CD4-positive, alpha-beta memory T cell (primary cell): Measurements from ENCODE around the gene MLF2. TPM values are rescaled to one million over a fixed set of nuclear protein-coding genes. Genes with fewer than 3 reads are reported as not detected.

Source experiments
- CTCF ChIA-PET: fragments of 350-600 bp; sonication (Branson Sonifier 250); formaldehyde crosslinking; loops from one replicate; lab custom pipeline; 2021; ENCODE audit warnings: inconsistent platforms; ENCODE audit not compliant: partially characterized antibody; lab: Charles Lee
- POLR2A ChIA-PET: fragments of 350-600 bp; sonication (Branson Sonifier 250); formaldehyde crosslinking; loops from one replicate; lab custom pipeline; 2021; ENCODE audit not compliant: partially characterized antibody; lab: Charles Lee
- DNase-seq, 5 donors: peaks; one replicate each; pipeline versions ENCODE4 v3.0.0 to v3.0.0-alpha.2; 2020 to 2022; ENCODE audit warnings: mixed read lengths in 1 of 5
- H3K27ac ChIP-seq: one replicate; pipeline ENCODE4 v1.7.0; 2013; ENCODE audit warnings: low read depth, low read length
- H3K27me3 ChIP-seq: 2 replicates; pipeline ENCODE4 v1.7.0; 2013; ENCODE audit warnings: mild to moderate bottlenecking, low read length, moderate library complexity; ENCODE audit not compliant: insufficient read depth
- H3K36me3 ChIP-seq: 2 replicates; pipeline ENCODE4 v1.7.0; 2013; ENCODE audit warnings: mild to moderate bottlenecking, low read length, moderate library complexity; ENCODE audit not compliant: insufficient read depth
- H3K4me1 ChIP-seq: 2 replicates; pipeline ENCODE4 v1.7.0; 2013; ENCODE audit warnings: mild to moderate bottlenecking, low read length, moderate library complexity; ENCODE audit not compliant: insufficient read depth
- H3K4me3 ChIP-seq, 2 donors: one replicate each; pipeline ENCODE4 v1.7.0; 2013; ENCODE audit warnings: low read length in 2 of 2, mild to moderate bottlenecking in 1 of 2
- H3K9me3 ChIP-seq, 2 donors: one replicate each; pipeline ENCODE4 v1.7.0; 2013; ENCODE audit warnings: low read length in 2 of 2, control low read depth in 1 of 2; ENCODE audit not compliant: control insufficient read depth in 1 of 2
- H3K27ac Mint-ChIP-seq, 7 donors: one replicate each; pipeline ENCODE4 v1.8.0; 2020 to 2021; ENCODE audit warnings: mixed read lengths in 7 of 7, mild to moderate bottlenecking in 6 of 7, inconsistent platforms in 3 of 7, moderate library complexity in 3 of 7
- H3K27me3 Mint-ChIP-seq, 2 donors: one replicate each; pipeline ENCODE4 v1.8.0; 2020 to 2021; ENCODE audit warnings: mixed read lengths in 2 of 2
- H3K36me3 Mint-ChIP-seq, 2 donors: one replicate each; pipeline ENCODE4 v1.8.0; 2020 to 2021; ENCODE audit warnings: mixed read lengths in 2 of 2, inconsistent platforms in 1 of 2, mild to moderate bottlenecking in 1 of 2
- H3K4me1 Mint-ChIP-seq, 4 donors: one replicate each; pipeline ENCODE4 v1.8.0; 2020 to 2021; ENCODE audit warnings: mixed read lengths in 4 of 4, mild to moderate bottlenecking in 1 of 4
- H3K4me3 Mint-ChIP-seq, 8 donors: one replicate each; pipeline ENCODE4 v1.8.0; 2020 to 2021; ENCODE audit warnings: mixed read lengths in 8 of 8, mild to moderate bottlenecking in 7 of 8, moderate library complexity in 6 of 8, inconsistent platforms in 3 of 8
- H3K9me3 Mint-ChIP-seq, 8 donors: one replicate each; pipeline ENCODE4 v1.8.0; 2020 to 2021; ENCODE audit warnings: mixed read lengths in 8 of 8, mild to moderate bottlenecking in 5 of 8, inconsistent platforms in 3 of 8, moderate library complexity in 1 of 8
- intact Hi-C: fragments of 100-400 bp; cut with micrococcal nuclease; formaldehyde crosslinking; loops from one replicate; pipeline ENCODE4 v1.15.1; 2023
- polyA plus RNA-seq, 2 donors: library from polyadenylated mRNA; unstranded; fragments of 300-500 nt; fragmentation: Illumina TruSeq; gene quantifications; one replicate each; pipeline ENCODE4 v1.2.3, GENCODE V29; 2021
- total RNA-seq, 2 experiments: library from RNA; stranded (reverse); gene quantifications; one replicate each; pipeline ENCODE4 v1.2.3, GENCODE V29; 2021

MLF2 gene
- total and polyA plus RNA-seq, 4 experiments from 2014 or later: 79.8 to 130 (median 95.7) TPM

DNA sequence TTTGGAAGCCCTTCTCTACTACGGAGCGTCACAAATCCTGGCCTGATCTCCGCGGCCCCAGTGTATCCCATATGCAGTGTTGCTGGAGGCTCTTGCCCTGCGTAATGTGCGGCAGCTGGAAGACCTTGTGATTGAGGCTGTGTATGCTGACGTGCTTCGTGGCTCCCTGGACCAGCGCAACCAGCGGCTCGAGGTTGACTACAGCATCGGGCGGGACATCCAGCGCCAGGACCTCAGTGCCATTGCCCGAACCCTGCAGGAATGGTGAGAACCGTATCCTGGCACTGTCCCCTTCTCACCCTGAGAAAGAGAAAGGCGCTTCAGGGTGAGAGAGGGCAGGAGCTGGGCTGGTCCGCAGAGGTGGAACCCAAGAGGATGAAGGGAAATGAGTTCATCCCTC lies 23.8 kb downstream of the MLF2 start:
- intact Hi-C loops: no loop called here
- POLR2A ChIA-PET: no interaction called here
- no peaks in the 10 kb centered on the region for H3K9me3 ChIP-seq
- no peak overlapping the region for H3K4me3 ChIP-seq
- peaks cover 41% of the 10 kb centered on the region for H3K36me3 ChIP-seq
- CTCF ChIA-PET: no interaction called here
- H3K27me3 Mint-ChIP-seq: no peaks in the 10 kb centered on the region
- H3K27ac ChIP-seq: no peak overlapping the region
- no peak for DNase-seq
- peaks cover 16% of the 10 kb centered on the region for H3K4me1 ChIP-seq
- no peaks in the 10 kb centered on the region for H3K9me3 Mint-ChIP-seq
- H3K4me1 Mint-ChIP-seq: peaks cover 12 to 20% (median 14%) of the 10 kb centered on the region in 4 donors
- H3K4me3 Mint-ChIP-seq: no peak overlapping the region
- peaks cover 44 to 51% of the 10 kb centered on the region in 2 donors for H3K36me3 Mint-ChIP-seq
- H3K27ac Mint-ChIP-seq: peak overlapping the region in 1 of 7 donors; percentile 29
- H3K27me3 ChIP-seq: no peaks in the 10 kb centered on the region

- peaks cover 21% of the 10 kb centered on the region for H3K4me1 ChIP-seq
- peaks cover 29% of the 10 kb centered on the region for H3K36me3 ChIP-seq
- no peak overlapping the region for H3K4me3 ChIP-seq
- H3K9me3 ChIP-seq: no peaks in the 10 kb centered on the region
- no peaks in the 10 kb centered on the region for H3K27me3 ChIP-seq
- H3K9me3 Mint-ChIP-seq: no peaks in the 10 kb centered on the region
- peaks cover 29 to 36% of the 10 kb centered on the region in 2 donors for H3K36me3 Mint-ChIP-seq
- H3K4me1 Mint-ChIP-seq: peaks cover 15 to 31% (median 22%) of the 10 kb centered on the region in 4 donors
- peak overlapping the region in 7 of 8 donors; percentile 12 to 89 (median 20) for H3K4me3 Mint-ChIP-seq
- no peaks in the 10 kb centered on the region for H3K27me3 Mint-ChIP-seq
- ChIA-PET POLR2A (interaction anchor here (1.5 to 4.5 kb wide), 5 partner anchors 28 to 67 kb away, joined by 3 to 158 read pairs (median 18); partner anchors contain the start of genes MLF2 and ZNF384), CTCF (interaction anchor here (0.6 to 3.9 kb wide), 5 partner anchors 28 to 101 kb away, joined by 3 to 32 read pairs (median 9); partner anchors contain the start of genes MLF2 and ZNF384)
- intact Hi-C loops: no loop called here
- H3K27ac ChIP-seq: no peak overlapping the region
- H3K27ac Mint-ChIP-seq: peak overlapping the region in 5 of 7 donors; percentile 16 to 73 (median 51)
- no peak for DNase-seq
These were observed 27.6 kb downstream of the MLF2 start for GRCh38 chr12:6725350-6725749.

DNA sequence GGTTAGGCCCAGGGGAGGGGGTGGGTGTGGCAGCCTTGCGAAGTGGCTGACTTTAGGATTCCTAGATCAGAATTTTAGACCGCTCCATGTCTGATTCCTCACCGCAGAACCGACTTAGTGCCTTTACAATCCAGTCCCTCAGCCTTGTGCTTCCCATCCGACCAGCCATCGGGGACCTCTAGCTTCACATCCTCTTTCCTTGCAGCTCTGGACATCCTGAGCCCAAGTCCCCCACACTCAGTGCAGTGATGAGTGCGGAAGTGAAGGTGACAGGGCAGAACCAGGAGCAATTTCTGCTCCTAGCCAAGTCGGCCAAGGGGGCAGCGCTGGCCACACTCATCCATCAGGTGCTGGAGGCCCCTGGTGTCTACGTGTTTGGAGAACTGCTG lies 28.5 kb downstream of the MLF2 start:
- Histone ChIP-seq H3K9me3 (no peaks in the 10 kb centered on the region), H3K4me1 (peaks cover 21% of the 10 kb centered on the region), H3K27ac (peak overlapping the region; percentile 68), H3K36me3 (peaks cover 19% of the 10 kb centered on the region), H3K4me3 (peak overlapping the region; percentile 40 to 64), H3K27me3 (no peaks in the 10 kb centered on the region)
- H3K27ac Mint-ChIP-seq: peak overlapping the region; percentile 92 to 99 (median 98)
- H3K4me3 Mint-ChIP-seq: peak overlapping the region; percentile 88 to 98 (median 94)
- H3K27me3 Mint-ChIP-seq: no peaks in the 10 kb centered on the region
- ChIA-PET CTCF (interaction anchor here (0.9 to 3.9 kb wide), 16 partner anchors 10 to 213 kb away, joined by 3 to 32 read pairs (median 4); partner anchors contain the start of genes MLF2, P3H3 and ZNF384), POLR2A (interaction anchor here (0.7 to 4.5 kb wide), 37 partner anchors 8 to 294 kb away, joined by 3 to 158 read pairs (median 5); partner anchors contain the start of genes CD4, CDCA3, GAPDH and GPR162)
- H3K4me1 Mint-ChIP-seq: peaks cover 15 to 31% (median 22%) of the 10 kb centered on the region in 4 donors
- no peaks in the 10 kb centered on the region for H3K9me3 Mint-ChIP-seq
- no peak for DNase-seq
- intact Hi-C loops: loop anchor here (1.0 kb wide), 4 partner anchors 29 to 127 kb away; partner anchors contain the start of genes CDCA3, ING4, MLF2 and ZNF384
- H3K36me3 Mint-ChIP-seq: peaks cover 20 to 27% of the 10 kb centered on the region in 2 donors

DNA sequence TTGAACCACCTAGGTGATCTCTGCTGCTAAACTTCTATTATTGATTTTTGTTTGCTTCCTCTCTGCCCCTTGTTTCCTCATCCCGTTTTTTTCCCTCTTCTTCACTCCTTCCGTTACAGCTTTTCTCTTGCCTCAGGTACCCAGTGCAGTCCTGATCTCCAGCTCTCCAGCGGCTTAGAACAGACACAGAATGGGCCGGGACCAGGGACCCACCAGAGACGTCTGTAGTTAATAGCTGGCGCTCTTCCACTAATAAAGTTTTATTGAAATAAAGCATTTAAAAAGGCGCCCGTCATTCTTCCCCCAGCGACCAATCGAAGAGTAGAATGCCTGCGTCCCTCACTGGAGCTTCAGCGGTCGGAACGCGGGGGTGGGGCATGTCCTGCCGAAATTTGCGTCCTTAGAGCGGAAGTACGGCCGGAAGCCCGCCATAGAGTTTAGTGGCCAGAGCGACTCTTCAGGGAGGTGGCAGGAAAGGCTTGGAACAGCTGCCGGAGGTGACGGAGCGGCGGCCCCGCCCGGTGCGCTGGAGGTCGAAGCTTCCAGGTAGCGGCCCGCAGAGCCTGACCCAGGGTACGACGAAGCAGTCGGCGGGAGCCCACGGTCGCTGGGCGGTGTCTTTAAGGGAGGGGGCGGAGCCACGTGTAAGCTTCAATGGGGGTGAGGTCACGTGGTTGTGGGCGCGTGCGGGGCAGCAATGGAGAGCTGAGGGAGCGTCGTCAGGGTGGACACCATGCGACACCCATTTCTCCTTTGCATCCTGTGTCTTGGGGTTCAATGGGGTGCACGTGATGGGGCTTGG lies 29.1 kb downstream of the MLF2 start, which contains the start of gene COPS7A:
Gene COPS7A (plus strand): TSS at position 440 of the 802 bp plus-strand sequence. CDS start 611 bp downstream, outside the sequence.
- Mint-ChIP-seq H3K4me1 (peaks cover 15 to 31% (median 22%) of the 10 kb centered on the region in 4 donors), H3K27me3 (no peaks in the 10 kb centered on the region), H3K4me3 (peak within 1 kb of the TSS; percentile 88 to 98 (median 94)), H3K36me3 (peaks cover 15 to 21% of the 10 kb centered on the region in 2 donors), H3K27ac (peak within 1 kb of the TSS; percentile 92 to 99 (median 98)), H3K9me3 (no peaks in the 10 kb centered on the region)
- intact Hi-C loops: loop anchor here (1.0 kb wide), 4 partner anchors 29 to 127 kb away; partner anchors contain the start of genes CDCA3, ING4, MLF2 and ZNF384
- H3K9me3 ChIP-seq: no peaks in the 10 kb centered on the region
- peaks cover 21% of the 10 kb centered on the region for H3K4me1 ChIP-seq
- CTCF ChIA-PET: interaction anchor here (0.5 to 3.9 kb wide), 20 partner anchors 9 to 214 kb away, joined by 3 to 32 read pairs (median 4); partner anchors contain the start of genes MLF2, NOP2, P3H3 and ZNF384
- H3K36me3 ChIP-seq: peaks cover 13% of the 10 kb centered on the region
- H3K27me3 ChIP-seq: no peaks in the 10 kb centered on the region
- POLR2A ChIA-PET: interaction anchor here (0.6 to 4.5 kb wide), 45 partner anchors 9 to 294 kb away, joined by 3 to 158 read pairs (median 4); partner anchors contain the start of genes C12orf57, CD4, CDCA3 and GAPDH
- H3K4me3 ChIP-seq: peak within 1 kb of the TSS; percentile 40 to 64
- DNase-seq: peak; percentile 93 to 97 (median 96)
- peak within 1 kb of the TSS; percentile 68 for H3K27ac ChIP-seq

- Mint-ChIP-seq H3K4me3 (peak overlapping the region in 2 of 8 donors; percentile 21 to 59), H3K27ac (peak overlapping the region in 5 of 7 donors; percentile 70 to 99 (median 92))
- intact Hi-C loops: no loop called here
These were observed 30.1 kb downstream of the MLF2 start for GRCh38 chr12:6722863-6723262.

GRCh38 chr12:6716874-6717437 lies 36.0 kb downstream of the MLF2 start:
- CTCF ChIA-PET: no interaction called here
- no peaks in the 10 kb centered on the region for H3K4me1 ChIP-seq
- DNase-seq: no peak
- Mint-ChIP-seq H3K27ac (no peak overlapping the region), H3K9me3 (no peaks in the 10 kb centered on the region), H3K4me1 (no peaks in the 10 kb centered on the region), H3K36me3 (no peaks in the 10 kb centered on the region), H3K27me3 (peaks cover 4 to 6% of the 10 kb centered on the region in 2 donors), H3K4me3 (no peak overlapping the region)
- POLR2A ChIA-PET: no interaction called here
- H3K27me3 ChIP-seq: no peaks in the 10 kb centered on the region
- H3K9me3 ChIP-seq: no peaks in the 10 kb centered on the region
- intact Hi-C loops: no loop called here
- H3K36me3 ChIP-seq: no peaks in the 10 kb centered on the region
- H3K27ac ChIP-seq: no peak overlapping the region
- no peak overlapping the region for H3K4me3 ChIP-seq

More at GRCh38 chr12:6722863-6723262, 30.1 kb downstream of the MLF2 start:
- Histone ChIP-seq H3K9me3 (no peaks in the 10 kb centered on the region), H3K36me3 (peaks cover 4% of the 10 kb centered on the region), H3K27me3 (no peaks in the 10 kb centered on the region), H3K4me3 (no peak overlapping the region), H3K27ac (no peak overlapping the region), H3K4me1 (peaks cover 21% of the 10 kb centered on the region)
- H3K36me3 Mint-ChIP-seq: peaks cover 8 to 14% of the 10 kb centered on the region in 2 donors
- ChIA-PET CTCF (interaction anchor here (0.6 to 3.9 kb wide), 10 partner anchors 31 to 154 kb away, joined by 3 to 32 read pairs (median 4); partner anchors contain the start of genes MLF2, NOP2, SPSB2 and ZNF384), POLR2A (interaction anchor here (1.1 to 4.5 kb wide), 23 partner anchors 12 to 252 kb away, joined by 3 to 158 read pairs (median 9); partner anchors contain the start of genes C12orf57, CD4, CDCA3 and GAPDH)
- H3K27me3 Mint-ChIP-seq: no peaks in the 10 kb centered on the region
- DNase-seq: no peak
- no peaks in the 10 kb centered on the region for H3K9me3 Mint-ChIP-seq
- peaks cover 15 to 31% (median 22%) of the 10 kb centered on the region in 4 donors for H3K4me1 Mint-ChIP-seq
